Measurements from ENCODE around the gene PPP1R3D.

DNA sequence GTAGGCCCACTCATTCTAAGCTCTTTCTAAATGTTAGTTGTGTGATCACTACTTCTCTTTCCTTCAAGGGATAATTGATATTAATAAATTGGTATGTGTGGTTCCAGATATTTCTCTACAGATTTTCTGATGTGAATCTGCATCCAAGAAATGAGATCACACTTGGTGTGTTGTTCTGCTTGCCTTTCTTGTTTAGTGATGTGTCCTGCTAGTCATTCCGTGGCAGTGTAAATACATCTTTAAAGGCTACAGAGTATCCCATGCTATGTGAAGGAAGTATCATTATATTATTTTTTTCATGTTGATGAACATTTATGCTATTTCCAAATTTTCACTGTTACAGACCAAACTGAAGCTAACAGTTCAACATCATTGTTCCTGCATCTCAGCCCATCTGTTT, 31.3 kb upstream of the PPP1R3D start:
- TF ChIP-seq, protein P1, sequence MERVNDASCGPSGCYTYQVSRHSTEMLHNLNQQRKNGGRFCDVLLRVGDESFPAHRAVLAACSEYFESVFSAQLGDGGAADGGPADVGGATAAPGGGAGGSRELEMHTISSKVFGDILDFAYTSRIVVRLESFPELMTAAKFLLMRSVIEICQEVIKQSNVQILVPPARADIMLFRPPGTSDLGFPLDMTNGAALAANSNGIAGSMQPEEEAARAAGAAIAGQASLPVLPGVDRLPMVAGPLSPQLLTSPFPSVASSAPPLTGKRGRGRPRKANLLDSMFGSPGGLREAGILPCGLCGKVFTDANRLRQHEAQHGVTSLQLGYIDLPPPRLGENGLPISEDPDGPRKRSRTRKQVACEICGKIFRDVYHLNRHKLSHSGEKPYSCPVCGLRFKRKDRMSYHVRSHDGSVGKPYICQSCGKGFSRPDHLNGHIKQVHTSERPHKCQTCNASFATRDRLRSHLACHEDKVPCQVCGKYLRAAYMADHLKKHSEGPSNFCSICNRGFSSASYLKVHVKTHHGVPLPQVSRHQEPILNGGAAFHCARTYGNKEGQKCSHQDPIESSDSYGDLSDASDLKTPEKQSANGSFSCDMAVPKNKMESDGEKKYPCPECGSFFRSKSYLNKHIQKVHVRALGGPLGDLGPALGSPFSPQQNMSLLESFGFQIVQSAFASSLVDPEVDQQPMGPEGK (CRISPR knock-in tag; IDR thresholded peaks at IDR 0.05; ENCODE audit: borderline replicate concordance), result no peak
- TF ChIP-seq OSR1 (CRISPR knock-in tag; IDR thresholded peaks at IDR 0.05), result no peak
